ENCODE data around the gene ADPRH.

ADPRH gene

DNA sequence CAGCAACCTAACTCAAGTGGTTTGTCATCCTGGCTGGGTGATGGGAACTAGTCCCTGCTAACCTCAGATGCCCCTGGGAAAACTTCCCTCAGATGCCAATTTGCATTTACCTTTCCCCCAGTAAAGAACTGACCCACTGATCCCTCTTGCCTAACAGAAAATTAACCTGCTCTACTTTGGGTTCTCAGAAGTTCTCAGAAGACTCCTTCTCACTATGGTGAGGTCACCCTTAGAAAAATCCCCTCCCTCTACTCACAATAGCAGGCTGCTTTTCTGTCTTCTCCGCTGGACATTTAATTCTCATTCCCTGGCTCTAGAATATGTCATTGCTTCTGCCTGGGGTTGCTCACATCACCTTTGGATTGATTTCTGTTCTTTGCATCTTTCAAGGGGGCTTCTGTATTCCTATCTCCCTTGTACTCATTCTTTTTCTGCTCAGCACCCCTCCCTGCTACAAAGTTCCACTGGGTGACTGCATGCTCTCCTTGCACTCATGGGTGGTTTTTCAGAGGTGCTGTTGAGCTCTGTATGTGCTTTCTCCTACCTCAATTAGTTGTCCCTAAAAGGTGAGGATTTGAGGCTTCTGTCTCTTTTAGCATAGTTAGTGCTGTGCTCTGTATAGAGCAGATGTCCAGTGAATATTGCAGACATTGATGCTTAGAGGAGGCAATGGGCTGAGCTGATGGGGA, 19.3 kb downstream of the ADPRH start:
- no peak for DNase-seq

DNA sequence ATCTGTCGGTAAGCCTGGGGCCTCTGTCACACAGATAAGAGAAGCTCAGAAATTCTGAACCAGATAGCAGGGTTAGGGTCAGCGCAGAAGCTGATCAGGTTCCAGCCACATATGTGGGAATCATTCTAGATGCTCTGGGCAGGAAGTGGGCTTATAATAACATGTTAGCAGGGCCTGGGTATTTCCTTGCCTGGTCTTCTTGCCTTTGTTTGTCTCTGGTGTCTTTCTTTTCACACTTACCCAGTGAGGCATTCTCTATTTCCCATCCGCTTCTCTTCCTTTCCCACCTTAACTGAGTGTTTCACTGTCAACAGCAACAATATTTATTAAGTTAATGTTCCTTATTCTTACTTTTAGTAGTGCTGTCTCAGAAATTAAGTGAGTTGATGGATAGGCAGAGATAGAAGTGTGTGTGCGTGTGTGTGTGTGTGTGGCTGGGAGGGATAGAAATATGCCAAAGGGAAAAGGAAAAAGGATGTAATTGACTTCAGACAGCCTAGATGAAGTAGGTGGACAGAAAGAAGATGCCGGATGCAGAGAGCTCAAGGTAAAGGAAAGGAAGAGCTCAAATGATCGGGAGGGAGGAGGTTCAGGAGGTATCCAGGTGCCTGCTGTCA, 20.4 kb downstream of the ADPRH start:
- no peak for DNase-seq

DNA sequence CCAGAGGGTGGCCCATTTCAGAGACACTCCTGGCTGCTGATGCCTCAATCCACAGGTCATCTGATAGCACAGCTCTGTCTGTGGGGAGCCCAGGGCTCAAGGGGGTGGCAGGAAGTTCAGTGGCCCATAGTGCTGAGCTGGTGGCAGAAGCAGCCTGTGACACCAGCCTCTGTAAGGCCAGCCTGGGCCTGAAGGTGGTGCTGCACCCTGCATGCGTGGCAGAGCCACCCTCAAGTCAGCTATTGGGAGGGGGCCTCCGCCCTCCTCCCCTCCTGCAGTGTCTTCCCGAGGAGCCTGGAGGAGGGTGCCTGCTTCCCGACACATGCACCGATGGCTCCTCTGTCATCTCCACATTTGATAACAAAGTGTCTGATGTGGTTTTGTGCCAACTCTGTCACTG, 21.4 kb downstream of the ADPRH start:
- no peak for DNase-seq

DNA sequence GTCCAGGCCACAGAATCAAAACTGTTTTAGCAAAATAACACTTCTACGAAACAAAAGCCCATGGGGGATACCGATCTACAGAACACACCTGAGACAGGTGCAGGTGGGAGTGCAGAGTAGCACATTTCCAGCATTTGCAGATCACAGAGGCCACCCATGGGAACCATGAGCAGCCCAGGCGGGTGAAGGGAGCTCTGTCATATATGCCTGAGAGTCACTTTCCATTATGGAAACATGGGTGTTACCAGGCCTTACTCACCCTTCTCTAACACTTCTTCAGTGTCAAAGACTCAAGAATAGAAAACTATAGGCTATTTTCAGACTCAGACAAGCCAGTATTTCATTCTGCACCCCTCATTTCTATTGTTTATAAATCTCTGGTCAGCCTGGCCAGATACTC, 21.9 kb downstream of the ADPRH start:
- DNase-seq: no peak

DNA sequence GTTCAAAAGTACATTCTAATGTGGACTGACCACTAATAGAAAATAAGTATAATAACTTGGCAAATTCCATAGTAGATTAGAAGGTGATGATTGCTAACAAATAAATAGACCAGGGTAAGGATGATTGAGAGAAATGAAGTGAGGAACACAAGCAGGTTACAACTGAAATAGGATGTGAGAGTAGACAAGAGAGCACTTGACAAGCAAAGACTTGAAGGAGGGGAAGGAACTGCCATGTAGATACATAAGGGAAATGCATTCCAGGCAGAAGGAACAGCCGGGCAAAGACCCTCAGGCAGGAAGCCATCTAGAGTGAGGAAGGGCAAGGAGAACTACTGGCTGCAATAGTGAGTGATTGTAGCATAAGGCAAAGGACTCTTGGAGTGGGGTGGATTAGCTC, 23.4 kb downstream of the ADPRH start:
- no peak for DNase-seq

GRCh38 chr3:119604878-119605277, 25.6 kb downstream of the ADPRH start:
- DNase-seq: no peak

DNA sequence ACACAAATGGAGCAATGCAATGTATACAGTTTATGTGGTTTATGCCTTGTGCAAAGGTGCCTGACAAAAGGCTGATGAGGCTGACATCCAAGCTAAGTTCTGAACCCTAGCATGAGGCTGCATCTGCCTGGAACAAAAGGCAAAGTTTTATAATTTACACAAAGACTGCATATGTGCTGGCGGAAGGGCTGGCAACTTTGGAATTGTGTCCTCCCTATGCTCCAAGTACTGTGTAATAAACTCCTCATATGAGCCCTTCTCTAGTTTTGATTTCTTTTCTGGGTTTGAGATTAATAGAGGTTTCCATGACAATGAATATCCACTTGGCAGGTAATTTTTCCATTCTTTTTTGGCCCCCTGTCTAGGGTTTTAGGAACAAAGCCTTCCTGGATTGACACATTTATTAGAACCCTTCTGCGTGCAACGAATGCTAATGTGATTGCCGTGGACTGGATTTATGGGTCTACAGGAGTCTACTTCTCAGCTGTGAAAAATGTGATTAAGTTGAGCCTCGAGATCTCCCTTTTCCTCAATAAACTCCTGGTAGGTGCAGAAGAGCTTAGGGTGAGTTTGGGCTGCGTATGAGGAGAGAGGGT, 29.2 kb downstream of the ADPRH start:
- DNase-seq: no peak

- DNase-seq: no peak
Observed at GRCh38 chr3:119609301-119609700, 30.0 kb downstream of the ADPRH start.

DNA sequence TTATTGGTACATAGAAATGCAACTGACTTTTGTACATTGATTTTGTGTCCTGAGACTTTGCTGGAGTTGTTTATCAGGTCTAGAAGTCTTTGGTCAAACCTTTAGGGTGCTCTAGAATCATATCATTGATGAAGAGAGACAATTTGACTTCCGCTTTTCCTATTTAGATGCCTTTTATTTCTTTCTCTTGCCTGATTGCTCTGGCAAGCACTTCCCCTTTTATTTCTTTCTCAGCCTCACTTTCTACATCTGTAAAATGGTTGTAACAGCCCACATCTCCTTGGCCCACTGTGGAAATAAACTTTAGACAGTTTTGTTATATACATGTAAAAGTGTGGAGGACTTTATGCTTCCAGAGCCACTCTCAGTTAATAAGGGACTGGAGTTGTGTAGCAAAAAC, 32.4 kb downstream of the ADPRH start:
- DNase-seq: no peak

- DNase-seq: no peak
Observed at GRCh38 chr3:119613201-119613600, 33.9 kb downstream of the ADPRH start.

GRCh38 chr3:119613872-119614271, 34.6 kb downstream of the ADPRH start:
- no peak for DNase-seq

GRCh38 chr3:119616056-119616455, 36.8 kb downstream of the ADPRH start:
- no peak for DNase-seq

DNA sequence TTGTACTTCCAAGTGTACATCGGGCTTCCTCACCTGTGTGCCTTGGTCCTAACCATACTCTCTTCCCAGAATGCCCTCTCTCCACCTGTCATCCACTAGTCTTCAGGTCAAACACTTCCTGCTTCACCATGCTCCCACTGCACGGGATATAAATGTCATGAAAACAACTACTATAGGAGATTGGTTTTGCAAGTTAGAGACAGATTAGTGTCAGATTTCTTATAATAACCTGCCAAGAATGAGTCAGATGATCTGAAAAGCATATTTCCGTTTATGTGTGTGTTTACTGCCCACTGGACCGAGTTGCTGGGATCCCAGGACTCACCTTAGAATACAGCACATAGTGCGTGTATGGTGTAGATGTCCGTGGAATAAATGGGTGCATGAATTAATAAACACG, 39.8 kb downstream of the ADPRH start:
- no peak for DNase-seq

DNA sequence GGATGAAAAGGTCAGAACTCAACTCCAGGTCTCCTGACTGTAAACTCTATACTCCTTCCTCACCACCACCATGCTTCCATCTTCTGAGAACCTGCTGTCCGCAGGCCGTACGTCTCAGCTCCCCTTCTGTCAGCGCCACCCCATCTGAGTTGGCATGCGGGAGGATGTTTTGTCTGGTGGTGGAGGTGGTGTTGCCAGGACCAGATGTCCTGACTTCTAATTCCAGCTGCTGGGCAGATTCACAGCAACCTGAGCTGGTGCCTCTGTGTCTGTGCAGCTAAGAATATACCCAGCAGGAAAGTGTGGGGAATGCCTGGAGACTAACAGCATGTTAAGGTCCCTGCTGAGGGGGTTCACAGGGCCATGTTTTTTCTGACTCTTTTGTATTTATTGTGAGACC, 41.6 kb downstream of the ADPRH start:
- DNase-seq: no peak

DNA sequence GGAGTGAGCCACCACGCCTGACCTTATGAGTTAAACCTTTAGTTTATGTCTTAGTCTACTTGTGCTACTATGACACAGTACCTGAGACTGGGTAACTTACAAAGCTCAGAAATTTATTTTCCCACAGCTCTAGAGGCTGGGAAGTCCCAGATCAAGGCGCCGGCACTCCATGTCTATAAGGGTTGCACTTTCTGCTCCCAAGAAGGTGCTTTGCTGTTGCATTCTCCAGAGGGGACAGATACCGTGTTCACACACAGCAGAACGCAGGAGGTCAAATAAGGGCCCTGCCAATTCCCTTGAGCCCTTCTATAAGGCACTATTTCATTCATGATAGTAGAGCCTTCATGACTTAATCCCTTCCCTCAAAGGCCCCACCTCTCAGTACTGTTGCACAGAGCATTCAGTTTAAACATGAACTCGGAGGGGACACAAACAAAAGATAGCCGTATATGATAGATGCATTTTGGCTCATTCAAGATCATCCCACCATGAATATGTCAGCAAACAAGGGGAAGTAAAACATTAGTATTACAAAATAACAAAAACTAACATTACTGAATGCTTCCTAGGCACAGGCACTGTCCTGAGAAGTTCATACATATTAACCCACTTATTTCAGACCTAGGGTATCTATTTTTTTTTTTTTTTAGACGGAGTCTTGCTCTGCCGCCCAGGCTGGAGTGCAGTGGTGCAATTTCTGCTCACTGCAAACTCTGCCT, 44.9 kb downstream of the ADPRH start:
- no peak for DNase-seq

DNA sequence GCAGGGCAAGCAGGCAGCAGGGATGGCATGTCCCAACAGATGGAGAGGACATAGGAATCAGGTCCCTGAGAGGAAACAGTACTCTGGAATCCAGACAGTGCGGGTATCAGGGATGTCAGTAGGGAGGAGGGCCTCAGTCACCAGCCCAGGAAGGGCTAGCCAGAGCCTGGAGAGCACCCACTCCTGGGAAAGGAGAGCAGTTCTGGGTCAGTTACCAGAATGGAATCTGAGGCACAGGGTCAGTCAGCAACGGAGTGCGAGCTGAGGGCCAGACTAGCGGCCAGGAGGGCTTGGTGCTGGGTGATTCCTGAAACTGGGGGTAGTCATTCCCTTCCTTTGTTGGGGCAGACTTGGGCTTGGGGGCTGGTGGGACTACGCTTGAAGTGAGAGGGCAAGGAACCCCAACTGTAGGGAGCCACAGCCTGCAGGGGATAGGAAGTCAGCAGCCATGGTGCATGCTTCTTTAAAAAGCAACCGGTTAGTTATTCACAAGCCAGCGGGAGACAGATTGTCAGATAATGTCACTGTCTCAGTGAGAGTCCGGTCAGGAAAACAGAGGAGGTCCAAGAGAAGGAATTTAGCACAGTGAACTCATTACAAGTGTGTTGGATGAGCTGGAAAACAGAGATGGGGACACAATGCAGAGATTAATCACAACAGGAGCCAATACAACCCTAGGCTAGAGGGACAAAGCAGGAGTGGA, 46.3 kb downstream of the ADPRH start:
- no peak for DNase-seq

DNA sequence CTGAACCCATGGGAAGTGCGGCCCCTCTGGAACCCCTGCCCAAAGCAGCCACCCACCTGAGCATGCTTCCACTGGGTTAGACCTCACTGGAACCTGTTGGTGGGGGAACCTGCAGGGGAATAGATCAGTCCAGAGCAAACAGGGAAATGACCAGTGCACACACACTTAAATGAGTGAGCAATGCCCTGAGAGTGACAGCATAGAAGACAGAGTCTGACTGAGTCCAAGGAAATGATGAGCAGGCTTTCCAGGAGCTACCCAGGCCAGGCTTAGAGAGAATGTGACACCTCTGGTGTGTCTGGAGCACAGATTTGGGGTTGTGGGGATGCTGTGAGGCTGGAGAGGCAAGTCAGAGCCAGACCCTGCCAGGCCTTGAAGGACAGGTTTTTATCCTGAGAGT, 46.9 kb downstream of the ADPRH start:
- DNase-seq: no peak

- DNase-seq: no peak
Observed at GRCh38 chr3:119627461-119627860, 48.2 kb downstream of the ADPRH start.

- no peak for DNase-seq
Observed at GRCh38 chr3:119628390-119628789, 49.1 kb downstream of the ADPRH start.

- no peak for DNase-seq
Observed at GRCh38 chr3:119628816-119629445, 49.6 kb downstream of the ADPRH start.

DNA sequence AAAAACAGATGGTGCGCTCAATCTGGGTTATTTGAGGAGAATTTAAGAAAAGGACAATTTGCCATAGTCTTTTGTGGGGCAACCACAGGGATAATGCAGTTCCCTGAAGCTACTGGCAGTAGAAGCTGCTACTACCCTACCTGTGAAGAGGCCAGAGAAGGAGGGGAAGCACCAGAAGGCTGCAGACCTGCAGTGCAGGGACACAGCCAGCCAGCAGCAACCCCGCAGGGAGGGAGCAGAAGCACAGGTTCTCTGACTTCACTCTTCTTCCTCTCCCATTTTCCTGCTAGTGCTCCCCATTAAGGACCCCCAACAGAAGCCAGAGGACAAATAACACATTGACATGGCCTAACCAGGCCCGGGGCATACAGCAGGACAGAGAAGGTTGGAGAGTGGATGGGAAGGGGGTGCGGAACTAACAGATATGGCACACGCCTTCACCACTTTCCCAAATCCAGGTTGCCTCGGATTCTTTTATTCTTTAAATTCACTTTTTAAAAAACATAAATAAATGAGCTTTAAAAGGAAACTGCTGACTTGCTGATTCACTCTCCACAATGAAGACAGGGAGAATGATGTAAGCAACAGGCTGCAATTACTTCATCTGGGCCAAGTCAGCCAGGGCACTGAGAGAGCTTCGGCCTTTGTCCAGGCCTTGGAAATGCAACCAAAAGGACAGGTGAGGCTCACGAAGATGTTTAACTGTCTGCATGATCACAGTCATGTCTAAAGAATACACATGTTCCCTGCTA, 51.0 kb downstream of the ADPRH start:
- DNase-seq: no peak

- no peak for DNase-seq
Observed at GRCh38 chr3:119630880-119631329, 51.6 kb downstream of the ADPRH start.
